SK-MEL-5 (cell line): ENCODE data around the gene WDR88. TPM values are rescaled to one million over a fixed set of nuclear protein-coding genes. Genes with fewer than 3 reads are reported as not detected.

Experiments
- DNase-seq: peaks from one replicate; pipeline ENCODE4 v3.0.0-alpha.2; 2016; ENCODE audit warnings: low read depth, low spot score
- in situ Hi-C: cut with HindIII; loops from 2 replicates; pipeline ENCODE4 v1.10.0; 2016; ENCODE audit warnings: low sequenced_read_pairs, high pct_unique_total_duplicates, low pct_unique_long_range_greater_than_20kb
- polyA plus RNA-seq, 2 experiments: library from polyadenylated mRNA; depleted of rRNA; stranded (reverse); fragments of >200 nt; gene quantifications; 2 replicates each; pipeline ENCODE4 v1.2.3, GENCODE V29; 2015
- total RNA-seq: library from RNA; depleted of rRNA; stranded (reverse); fragments of >200 nt; shearing (Covaris generic); gene quantifications from 2 replicates; pipeline ENCODE4 v1.2.3, GENCODE V29; 2014; rRNA removed

WDR88 gene, protein sequence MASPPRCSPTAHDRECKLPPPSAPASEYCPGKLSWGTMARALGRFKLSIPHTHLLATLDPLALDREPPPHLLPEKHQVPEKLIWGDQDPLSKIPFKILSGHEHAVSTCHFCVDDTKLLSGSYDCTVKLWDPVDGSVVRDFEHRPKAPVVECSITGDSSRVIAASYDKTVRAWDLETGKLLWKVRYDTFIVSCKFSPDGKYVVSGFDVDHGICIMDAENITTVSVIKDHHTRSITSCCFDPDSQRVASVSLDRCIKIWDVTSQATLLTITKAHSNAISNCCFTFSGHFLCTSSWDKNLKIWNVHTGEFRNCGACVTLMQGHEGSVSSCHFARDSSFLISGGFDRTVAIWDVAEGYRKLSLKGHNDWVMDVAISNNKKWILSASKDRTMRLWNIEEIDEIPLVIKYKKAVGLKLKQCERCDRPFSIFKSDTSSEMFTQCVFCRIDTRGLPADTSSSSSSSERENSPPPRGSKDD
- not detected in 2 replicates for total RNA-seq
- not detected in 2 replicates for polyA plus RNA-seq (2015; cell fraction: cytosol; rRNA removed)
- not detected in 2 replicates for polyA plus RNA-seq (2015; cell fraction: nucleus; rRNA removed)

DNA sequence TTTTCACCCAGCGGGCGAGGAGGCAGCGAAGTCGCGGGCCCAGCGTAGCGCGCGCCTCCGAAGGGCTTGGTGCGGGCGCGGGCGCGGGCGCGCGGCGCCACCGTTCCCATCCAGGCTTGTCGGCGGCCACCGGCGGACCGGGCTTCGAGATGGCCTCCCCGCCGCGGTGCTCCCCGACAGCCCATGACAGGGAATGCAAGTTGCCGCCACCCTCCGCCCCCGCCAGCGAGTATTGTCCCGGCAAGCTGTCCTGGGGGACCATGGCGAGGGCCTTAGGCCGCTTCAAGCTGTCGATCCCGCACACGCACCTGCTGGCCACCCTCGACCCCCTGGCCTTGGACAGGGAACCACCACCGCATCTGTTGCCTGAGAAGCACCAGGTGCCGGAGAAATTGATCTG is at the start of gene WDR88:
Gene WDR88, plus strand, starts transcription at position 94 of the 400 bp plus-strand sequence. Its CDS starts 56 bp downstream, at position 150.
- DNase-seq = no peak
- in situ Hi-C loops = no loop called here

DNA sequence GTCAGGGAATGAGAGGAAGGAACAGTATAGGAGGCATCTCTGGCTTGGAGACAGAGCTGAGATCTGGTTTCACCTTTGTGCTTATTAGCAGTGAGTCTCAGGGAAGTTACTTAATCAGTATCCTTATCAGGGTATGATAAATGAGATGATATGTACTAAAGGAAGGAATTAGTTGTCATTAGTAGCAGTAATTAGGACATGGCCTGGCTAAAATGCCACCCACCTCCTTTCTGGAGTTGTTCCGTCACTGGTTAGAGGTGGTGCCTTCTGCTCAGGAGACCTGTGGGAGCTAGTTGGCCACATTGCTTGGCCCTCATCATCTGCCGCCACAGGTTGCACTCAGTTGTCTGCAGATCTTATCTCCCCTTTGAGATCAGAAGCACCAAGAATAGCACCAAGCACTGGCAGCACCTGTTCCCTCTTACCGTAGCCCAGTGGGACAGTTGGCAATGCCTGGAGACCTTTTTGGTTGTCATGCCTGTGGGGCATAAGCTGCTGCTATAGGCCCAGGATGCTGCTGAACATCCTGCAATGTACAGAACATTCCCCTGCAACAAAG is 46.3 kb upstream of the WDR88 start:
- in situ Hi-C loops = no loop called here
- DNase-seq = no peak

DNA sequence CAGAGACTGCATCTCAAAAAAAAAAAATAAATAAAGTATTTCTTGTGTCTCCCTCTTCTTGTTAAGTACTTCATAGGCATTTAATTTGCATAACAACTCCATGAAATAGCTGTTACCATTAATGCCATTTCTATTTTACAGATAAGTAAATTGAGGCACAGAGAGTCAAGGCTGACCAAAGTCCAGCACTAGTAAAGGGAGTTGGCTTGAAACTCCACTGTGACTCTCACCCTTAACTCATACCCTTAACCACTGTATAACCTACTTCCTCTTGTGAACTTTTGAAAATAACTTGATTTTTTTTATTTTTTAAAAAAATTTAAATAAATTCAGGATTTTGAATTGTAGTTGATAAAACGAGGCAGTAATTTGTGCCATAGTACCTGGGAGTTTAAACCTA is 45.0 kb upstream of the WDR88 start:
- DNase-seq = no peak
- in situ Hi-C loops = no loop called here

DNA sequence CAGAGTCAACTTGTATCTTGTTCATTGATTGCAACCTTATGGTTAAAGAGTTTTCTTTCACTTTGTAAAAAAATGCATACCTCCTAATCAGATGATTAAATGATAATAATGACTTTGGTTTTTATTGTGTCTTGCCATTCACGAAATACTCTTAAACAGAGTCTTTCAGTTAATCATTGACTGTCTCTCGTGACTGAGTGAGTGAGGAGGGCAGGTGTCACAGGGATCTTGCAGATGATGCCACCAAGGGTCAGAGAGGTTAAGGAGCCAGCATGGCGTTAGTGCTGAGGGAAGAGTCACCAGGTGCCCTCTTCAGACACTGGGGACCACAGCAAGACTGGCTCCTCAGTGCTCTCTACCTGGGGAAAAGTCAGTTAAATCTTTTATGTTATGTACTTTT is 42.9 kb upstream of the WDR88 start:
- no peak for DNase-seq
- in situ Hi-C loops = no loop called here

DNA sequence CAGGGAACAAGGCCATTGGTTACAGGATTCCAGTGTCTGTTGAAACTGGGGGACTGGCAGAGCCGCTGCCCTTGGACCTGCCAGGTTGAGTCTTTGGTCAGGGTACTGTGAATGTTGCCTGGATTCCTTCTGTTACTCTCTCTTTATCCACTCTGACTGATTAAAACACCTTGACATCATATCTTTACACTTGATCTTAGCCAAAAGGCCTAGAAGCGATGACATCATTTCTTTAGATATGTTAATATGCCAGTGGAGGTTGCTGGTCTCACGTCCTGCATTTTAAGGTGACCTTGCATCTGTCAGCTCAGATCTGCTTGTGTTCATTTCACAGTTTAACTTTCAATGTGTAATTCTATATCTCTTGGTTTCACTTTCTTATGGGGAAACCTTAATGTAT is 41.7 kb upstream of the WDR88 start:
- in situ Hi-C loops = no loop called here
- DNase-seq = no peak

DNA sequence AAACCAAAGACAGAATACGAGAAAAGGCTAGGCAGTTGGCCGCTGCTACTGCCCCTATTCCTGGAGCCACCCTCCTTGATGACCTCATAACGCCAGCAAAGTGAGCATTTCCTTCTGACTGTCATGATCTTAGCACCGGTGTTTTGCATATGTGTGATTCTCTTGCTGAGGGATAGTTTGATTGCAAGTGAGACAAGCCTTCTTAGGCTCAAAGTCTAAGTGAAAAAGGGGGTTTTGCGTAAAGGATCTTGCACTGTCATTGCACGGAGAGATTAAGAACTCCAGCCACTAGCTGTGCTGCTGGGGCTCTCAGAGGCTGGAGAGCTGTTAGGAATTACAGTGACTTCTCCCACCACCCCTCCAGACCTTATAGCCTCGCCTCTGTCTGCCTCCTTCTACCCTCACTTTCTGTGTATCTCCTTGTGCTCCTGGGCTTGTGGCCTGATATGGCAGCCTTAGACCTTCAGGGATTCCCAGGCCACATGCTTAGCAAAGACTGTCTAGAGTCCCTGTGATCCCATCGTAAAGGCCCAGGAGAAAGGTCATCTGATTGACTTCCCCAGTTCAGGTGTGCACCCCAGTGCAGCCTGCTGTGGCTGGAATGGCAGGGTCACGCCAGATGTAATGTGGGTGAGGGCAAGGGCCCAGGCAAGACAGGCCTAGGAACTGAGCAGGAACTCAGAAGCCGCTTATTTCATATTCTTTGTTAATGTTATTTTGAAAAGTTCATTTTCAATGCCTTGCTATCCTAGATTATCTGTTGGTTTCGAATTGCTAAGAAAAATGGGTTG is 38.3 kb upstream of the WDR88 start:
- no peak for DNase-seq
- in situ Hi-C loops = no loop called here

DNA sequence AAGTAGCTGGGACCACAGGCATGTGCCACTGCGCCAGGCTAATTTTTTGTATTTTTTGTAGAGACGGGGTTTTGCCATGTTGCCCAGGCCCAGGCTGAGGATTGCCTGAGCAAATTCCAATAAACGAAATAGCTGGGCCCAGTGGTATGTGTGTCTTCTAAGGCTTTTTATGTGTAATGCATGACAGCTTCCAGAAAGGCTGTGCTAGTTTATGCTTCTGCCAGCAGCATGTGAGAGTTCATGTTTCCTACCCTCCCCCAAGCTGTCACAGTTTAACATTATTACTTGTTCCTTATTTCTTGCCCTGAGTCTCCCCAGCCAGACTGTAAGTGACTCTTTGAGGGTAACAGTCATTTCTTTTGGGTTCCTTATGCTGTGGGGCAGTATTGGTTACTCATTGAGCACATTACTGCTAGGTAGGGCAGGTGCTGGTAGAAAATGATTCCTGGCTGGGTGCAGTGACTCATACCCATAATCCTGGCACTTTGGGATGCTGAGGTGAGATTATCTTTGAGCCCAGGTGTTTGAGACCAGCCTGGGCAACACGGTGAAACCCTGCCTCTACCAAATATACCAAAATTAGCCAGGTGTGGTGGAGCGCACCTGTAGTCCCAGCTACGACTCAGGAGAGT is 37.4 kb upstream of the WDR88 start:
- in situ Hi-C loops = no loop called here
- DNase-seq = no peak

DNA sequence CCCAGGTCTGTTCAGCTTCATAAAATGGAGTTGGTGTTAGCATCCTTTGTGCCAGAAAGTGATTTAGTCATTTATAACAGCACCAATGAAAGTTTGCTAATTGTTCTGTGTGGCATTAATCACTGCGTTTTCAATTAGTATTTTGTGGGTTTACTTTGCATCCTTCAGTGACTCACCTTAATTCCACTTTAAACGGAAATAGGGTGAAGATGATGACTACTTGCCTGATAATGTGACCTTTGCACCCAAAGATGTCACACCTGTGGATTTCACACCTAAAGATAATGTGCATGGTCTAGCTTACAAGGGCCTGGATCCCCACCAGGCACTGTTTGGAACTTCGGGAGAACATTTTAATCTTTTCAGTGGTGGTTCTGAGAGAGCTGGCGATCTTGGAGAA is 35.9 kb upstream of the WDR88 start:
- DNase-seq = no peak
- in situ Hi-C loops = no loop called here

DNA sequence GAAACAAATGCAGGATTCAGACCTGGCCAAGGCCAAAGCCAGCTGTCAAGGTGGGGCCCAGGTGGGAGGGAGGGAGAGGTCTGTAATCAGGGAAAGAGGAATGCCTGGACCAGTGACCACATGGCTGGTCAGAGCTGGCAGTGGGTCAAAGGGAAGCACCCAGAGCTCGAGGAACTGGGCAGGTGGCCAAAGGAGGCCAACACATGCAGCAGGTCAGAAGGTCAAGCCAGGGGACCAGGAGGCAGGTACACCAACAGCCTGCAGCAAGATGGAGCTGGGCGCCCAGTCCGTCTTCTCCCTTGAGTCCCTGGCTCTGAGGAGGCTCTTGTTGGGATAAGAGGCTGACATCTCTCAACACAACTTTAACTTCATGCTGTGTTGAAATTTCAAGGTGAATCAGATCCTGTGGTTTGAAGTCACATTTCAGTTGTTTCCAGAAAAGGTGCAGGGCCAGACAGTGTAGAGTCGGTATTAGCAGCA is 33.8 kb upstream of the WDR88 start:
- DNase-seq = no peak
- in situ Hi-C loops = no loop called here

DNA sequence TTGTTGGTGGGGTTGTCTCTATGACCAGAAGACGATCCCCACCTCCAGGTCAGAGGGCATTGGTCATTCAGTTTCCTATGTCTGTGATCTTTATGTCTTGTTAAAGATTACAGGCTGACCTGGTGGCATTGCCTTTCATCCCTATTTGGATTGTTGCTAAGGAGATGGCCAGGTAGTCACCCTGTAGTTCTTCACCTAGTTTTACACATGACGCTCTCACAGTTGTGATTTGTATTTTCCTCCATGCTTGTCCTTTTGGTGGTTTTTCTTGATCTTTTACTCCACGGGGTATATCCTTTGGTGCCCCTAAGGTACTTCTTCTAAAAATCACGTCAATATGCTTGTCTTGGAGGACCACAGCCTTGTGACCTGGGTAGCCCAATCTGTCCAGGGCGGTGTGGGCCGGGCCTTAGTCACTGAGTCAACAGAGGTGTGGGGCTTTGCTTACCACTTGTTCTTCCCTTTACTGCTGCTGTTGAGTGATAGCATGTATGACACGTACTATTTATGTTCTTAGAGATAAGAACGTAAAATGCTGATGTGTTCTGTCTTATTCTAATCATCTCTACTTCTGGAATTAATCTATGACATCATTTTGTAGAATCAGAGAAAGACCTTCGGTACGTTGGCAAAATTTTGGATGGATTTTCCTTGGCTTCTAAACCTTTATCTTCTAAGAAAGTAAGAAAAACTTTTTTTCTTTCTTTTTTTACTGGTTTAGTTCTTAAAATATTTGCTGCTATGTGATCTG is 30.8 kb upstream of the WDR88 start:
- DNase-seq = no peak
- in situ Hi-C loops = no loop called here

DNA sequence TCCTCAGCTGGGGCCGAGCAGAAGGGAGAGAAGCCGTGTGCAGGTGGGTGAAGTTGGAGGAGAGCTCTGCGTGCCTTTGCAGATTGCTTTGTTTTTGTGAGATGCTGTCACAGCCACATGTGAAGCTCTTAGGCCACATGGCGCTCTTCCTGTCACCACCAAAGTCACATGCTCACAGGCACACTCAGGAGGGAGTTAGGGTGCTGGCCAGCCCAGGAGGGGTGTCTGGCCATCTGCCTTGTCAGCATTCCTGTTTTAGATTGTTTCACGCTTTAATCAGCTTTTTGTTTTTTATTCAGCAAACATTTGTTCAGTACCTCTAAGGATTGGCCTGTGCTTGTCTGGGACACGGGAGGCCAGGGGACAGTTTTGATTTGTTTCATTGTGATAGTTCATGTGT is 29.0 kb upstream of the WDR88 start:
- no peak for DNase-seq
- in situ Hi-C loops = no loop called here

DNA sequence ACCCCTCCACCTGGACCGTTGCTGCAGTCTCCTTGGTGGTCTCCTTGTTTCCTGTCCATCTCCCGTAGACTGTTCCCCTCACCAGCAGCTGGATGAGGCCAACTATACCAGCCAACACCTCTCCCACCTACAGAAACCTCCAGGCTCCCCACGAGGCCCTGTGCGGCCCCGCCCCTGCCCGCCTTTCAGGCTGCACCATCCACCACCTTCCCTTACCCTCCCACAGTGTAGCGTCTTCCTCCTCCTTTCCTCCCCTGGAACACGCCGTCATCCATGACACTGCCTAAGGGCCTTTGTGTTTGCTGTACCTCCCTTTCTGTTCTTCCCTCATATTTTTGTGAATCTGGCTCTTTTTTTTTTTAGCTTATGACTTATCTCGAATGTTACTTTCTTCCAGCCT is 23.8 kb upstream of the WDR88 start:
- in situ Hi-C loops = no loop called here
- DNase-seq = no peak

DNA sequence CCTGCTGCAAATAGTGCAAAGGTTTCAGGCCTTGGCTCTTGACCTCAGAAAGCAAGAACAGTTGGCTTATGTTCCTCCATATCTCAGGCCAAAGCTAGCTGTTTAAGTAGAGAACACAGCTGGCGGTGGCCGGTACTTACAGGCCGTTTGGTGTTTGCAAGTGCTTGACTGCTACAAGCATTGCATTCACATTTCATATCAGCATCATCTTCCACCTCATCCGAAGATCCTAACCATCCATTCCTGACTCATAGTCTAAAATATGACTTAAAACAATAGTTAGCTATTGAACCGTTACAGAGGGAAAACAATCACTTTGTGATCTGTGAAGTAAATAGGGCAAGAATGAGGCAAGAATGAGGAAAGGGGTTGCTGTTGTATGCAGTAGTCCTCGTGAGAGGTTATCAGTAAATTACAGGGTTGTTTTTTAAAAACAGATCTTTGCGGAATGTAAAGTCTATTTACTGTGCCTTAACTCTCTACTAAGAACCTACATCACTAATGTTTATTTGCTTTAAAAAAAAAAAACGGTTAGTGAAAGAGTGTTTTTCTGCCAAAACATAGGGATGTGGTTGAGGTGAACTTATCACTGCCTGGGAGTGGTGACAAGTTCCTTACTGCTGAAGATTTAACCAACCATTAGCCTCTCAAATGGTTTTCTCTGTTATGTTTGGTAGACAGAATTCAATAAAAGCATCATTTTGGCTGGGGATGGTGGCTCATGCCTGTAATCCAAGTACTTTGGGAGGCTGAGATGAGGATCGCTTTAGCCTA is 21.6 kb upstream of the WDR88 start:
- no peak for DNase-seq
- in situ Hi-C loops = no loop called here

DNA sequence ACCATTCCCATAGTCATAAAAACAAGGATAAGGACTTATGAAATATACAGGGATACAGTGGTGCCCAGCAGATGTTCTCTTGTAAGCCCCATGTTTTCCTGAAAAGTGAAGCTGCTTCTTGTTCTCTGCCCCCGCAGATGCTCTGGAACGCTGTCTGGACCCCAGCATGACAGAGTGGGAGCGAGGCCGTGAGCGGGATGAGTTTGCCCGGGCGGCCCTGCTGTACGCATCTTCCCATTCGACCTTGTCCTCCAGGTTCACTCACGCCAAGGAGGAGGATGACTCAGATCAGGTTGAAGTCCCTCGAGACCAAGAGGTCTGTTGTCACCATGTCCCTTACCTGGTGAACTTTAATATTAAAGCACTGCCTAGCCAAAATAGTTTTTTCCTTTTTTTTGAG is 20.3 kb upstream of the WDR88 start:
- DNase-seq = no peak
- in situ Hi-C loops = no loop called here

DNA sequence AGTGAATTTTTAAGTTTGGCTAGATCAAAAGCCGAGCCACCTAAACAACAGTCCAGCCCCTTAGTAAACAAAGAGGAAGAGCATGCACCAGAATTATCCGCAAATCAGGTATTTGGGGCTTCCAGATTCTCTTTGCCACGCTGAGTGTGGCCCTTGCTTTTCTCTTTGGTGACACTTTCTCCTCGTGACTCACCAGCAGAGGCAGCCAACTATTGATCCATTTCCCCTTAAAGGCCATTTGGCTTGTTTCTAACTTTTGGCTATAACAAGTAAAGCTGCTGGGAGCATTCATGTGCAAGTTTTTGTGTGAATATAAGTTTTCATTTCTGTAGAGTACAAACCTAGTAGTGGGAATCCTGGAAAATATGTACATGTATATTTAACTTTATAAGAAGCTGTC is 17.6 kb upstream of the WDR88 start:
- in situ Hi-C loops = no loop called here
- DNase-seq = no peak

DNA sequence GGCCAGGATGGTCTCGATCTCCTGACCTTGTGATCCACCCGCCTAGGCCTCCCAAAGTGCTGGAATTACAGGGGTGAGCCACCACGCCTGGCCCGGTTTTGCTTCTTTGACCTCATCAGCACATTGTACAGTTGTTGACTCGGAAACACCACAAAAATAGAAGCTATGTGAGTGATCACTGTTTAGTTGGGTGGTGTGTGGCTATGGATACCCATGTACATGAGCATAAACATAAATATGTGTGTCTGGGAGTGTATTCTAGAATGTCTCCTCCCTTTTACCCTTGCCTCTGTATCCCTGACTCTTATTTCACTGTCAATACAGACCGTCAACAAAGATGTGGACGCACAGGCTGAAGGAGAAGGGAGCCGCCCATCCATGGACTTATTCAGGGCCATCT is 14.4 kb upstream of the WDR88 start:
- no peak for DNase-seq
- in situ Hi-C loops = no loop called here

DNA sequence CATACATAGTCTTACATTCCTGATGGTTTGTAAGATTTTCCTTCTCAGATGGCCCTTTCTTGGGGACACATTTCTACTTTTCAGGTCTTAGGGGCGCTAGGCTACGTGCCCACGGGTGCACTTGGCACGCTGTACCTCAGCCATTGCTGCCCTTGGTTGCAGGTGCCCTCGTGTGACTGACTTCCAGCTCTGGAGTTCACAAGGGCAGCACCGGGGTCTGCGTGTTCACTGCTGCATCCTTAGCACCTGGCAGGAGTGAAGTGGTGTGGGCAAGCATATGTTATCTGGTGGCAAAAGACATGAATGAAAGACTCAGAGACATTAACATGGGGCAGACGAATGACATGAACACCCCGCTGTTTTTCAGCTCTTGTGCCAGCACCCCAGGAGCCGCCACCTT is 13.3 kb upstream of the WDR88 start:
- DNase-seq = no peak
- in situ Hi-C loops = no loop called here
